HG02852 (cell line): ENCODE measurements around the gene EFL1.

Experiments used
- ATAC-seq: cut with Tn5 transposase; IDR thresholded peaks from one replicate; pipeline ENCODE4 v1.9.1; 2021; ENCODE audit warnings: mild to moderate bottlenecking, moderate library complexity; ENCODE audit not compliant: unreplicated experiment

The EFL1 gene

DNA sequence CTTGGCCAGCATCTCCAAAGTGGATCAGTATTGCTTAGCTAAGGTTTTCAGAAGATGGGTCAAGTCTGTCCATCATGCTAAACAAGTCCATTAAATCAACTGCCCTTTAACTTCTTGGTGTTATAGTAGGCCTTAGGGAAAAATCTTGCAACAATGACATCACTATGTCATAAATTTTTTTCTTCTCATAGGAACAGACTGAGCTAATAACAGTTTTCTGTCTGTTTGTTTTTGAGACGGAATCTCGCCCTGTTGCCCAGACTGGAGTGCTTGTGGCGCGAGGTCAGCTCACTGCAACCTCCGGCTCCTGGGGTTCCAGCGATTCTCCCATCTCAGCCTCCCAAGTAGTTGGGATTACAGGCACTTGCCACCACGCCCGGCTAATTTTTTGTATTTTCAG, 94.2 kb downstream of the EFL1 start:
- no peak for ATAC-seq

GRCh38 chr15:82165948-82166376, 96.6 kb downstream of the EFL1 start:
- no peak for ATAC-seq

GRCh38 chr15:82159922-82160321, 102.6 kb downstream of the EFL1 start:
- ATAC-seq: no peak

DNA sequence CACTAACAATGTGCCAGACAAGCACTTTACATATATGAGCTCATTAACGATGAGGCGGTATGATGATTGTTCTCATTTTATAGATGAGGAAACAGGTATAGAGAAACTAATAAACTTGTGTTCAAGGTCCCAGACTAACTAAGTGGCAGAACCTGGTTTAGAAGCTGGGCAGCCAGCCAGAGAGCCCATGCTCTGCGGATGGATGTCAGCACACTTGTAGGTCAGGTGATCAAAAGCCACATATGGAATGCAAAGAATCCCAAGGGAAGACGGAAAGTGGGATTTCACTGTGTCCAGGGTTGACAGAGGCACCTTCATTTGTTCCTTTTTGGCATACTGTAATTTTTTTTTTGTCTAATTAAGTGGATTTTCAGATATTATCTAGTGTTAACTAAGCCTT, 103.7 kb downstream of the EFL1 start:
- ATAC-seq: no peak

DNA sequence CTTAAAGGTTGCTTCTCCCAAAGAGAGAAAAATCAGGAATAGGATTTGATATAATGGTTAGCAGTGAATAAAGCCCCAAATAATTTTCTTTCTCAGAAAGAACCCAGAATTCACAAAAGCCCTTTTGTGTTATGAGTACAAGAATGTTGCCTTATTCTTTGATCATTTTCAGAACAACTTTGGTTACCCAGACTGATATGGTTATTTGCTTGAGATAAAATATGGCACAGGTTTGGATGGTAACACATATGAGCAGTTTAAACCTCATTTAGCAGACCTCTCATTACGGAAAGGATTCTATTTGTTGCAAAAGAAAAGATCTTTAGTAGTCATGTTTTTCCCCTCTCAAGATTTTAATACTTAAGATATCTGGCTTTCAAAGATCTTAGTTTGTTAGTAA, 111.9 kb downstream of the EFL1 start:
- ATAC-seq: no peak

- no peak for ATAC-seq
Measured at GRCh38 chr15:82146990-82147461, 115.5 kb downstream of the EFL1 start.

DNA sequence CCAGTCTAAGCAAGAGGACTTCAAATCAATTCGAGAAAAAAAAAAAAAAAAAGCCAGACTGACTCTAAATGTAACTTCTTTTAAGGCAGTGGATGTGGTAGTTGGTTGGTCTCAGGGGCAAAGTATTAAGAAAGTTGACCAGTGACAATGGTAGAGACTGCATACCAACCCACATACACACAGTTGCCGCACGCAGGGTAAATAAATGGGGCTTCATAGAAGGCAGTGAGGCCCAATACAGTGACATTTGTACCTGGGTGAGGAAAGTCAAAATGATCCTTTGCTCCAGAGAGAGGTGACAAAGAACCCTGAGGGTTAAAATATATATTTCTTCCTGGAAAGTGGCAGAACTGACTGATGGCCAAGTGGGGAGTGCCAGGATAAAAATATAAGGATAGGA, 116.0 kb downstream of the EFL1 start:
- no peak for ATAC-seq

GRCh38 chr15:82143390-82144385, 118.8 kb downstream of the EFL1 start:
- ATAC-seq: no peak

- ATAC-seq: no peak
Measured at GRCh38 chr15:82140886-82141285, 121.6 kb downstream of the EFL1 start.

DNA sequence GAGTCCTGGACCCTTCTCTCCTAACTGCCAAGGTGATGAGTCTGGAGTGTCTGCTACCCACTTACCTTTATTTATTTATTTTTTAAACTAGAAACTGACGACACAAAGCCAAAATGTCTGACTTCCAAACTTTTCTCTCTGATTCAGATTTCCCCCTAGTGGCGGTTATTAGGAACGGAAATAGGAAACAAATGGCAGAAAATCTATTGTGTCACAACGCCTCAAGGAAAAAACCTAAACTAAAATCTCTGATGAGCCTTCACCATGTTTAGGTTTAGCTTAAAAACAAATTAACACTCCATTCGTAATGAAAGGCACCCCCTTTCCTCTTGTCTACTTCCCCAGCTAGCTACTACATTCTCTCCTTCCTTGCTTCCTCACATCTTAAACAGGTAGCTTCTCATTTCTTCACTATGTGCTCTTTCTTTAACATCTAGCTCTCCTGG, 122.7 kb downstream of the EFL1 start:
- no peak for ATAC-seq

- no peak for ATAC-seq
Measured at GRCh38 chr15:82138306-82138705, 124.2 kb downstream of the EFL1 start.

DNA sequence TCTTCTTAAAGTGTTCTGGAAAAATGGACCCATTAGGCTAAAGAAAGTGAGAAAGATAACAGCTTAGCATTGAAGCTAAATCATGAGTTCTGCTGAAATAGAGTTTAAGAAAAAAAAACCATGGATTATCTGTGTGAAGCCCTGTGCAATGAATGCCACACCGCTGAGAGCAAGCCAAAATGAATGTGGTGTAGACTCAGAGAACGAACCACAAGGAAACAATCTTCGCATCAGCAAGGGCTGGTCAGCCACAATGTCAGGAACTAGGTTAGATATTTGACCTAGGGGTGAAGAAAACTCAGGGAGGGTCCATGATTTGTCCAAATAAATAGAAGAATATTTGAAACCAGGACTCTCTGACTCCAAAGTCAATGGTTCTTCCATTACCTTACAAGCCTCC, 125.3 kb downstream of the EFL1 start:
- ATAC-seq: no peak

GRCh38 chr15:82136120-82136519, 126.4 kb downstream of the EFL1 start:
- ATAC-seq: no peak

GRCh38 chr15:82135638-82136037, 126.9 kb downstream of the EFL1 start:
- ATAC-seq: no peak

- no peak for ATAC-seq
Measured at GRCh38 chr15:82134461-82134860, 128.1 kb downstream of the EFL1 start.

DNA sequence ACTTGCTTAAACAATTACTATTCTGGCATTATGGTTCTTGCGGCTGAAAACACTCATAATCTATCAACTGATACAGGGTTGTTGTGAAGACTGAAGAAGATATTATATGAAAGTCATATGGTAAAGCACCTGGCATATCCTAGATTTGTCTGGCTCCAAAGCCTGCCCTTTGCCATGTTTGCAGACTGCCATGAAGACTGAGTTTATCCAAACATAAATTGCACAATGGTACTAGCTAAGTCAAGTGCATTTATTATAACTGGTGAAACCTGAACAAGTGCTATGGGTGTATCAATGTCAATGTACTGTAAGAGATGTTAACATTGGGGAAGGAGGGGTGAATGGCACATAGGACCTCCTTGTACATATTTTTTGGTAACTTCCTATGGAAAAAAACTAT, 129.3 kb downstream of the EFL1 start:
- ATAC-seq: no peak

GRCh38 chr15:82132742-82133141, 129.8 kb downstream of the EFL1 start:
- no peak for ATAC-seq

- no peak for ATAC-seq
Measured at GRCh38 chr15:82132096-82132495, 130.4 kb downstream of the EFL1 start.

- no peak for ATAC-seq
Measured at GRCh38 chr15:82130248-82130647, 132.3 kb downstream of the EFL1 start.

DNA sequence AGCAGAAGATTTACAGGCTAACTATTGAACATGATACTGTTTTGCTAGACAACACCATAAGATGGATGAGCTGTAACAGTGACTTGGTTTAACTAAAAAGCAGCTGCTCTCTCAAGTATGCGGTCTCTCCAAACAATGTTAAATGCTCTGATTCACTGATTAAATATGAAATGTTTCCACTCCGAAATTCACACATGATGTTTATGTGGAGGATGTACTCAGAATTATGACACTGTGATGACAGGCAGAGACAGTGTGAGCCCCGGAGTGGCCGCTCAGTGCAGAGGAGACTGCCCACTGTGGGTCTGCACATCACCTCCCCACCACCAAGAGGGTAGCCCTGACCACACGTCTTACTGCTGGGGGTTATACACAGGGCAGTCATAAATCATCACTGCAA, 132.8 kb downstream of the EFL1 start:
- ATAC-seq: no peak

GRCh38 chr15:82129149-82129692, 133.3 kb downstream of the EFL1 start:
- ATAC-seq: no peak
